ENCODE data around the gene APH1B.

The APH1B gene

DNA sequence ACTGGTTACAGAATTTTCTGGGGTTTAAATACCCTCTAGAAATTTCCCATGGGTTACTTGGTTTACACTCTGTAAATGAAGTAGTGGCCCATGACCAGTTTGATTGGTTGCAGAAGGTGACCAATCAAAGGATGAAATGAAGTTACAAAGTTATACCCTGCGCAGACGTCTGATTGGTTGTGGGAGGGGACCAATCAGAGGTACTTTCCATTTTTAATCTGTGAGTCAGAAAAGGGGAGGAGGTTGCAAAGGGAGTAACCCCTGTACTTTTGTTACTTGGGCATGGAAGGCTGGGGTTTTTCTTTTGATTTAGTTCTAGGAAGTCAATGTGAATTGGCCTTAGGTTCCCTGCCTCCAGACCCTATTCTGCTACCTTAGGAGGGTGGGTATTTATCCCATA, 18.7 kb upstream of the APH1B start:
- no peak overlapping the region for H3K4me3 ChIP-seq (ENCODE audit: low read depth, low read length)
- no peak for DNase-seq (ENCODE audit: low read depth)
- TF ChIP-seq, protein P1, sequence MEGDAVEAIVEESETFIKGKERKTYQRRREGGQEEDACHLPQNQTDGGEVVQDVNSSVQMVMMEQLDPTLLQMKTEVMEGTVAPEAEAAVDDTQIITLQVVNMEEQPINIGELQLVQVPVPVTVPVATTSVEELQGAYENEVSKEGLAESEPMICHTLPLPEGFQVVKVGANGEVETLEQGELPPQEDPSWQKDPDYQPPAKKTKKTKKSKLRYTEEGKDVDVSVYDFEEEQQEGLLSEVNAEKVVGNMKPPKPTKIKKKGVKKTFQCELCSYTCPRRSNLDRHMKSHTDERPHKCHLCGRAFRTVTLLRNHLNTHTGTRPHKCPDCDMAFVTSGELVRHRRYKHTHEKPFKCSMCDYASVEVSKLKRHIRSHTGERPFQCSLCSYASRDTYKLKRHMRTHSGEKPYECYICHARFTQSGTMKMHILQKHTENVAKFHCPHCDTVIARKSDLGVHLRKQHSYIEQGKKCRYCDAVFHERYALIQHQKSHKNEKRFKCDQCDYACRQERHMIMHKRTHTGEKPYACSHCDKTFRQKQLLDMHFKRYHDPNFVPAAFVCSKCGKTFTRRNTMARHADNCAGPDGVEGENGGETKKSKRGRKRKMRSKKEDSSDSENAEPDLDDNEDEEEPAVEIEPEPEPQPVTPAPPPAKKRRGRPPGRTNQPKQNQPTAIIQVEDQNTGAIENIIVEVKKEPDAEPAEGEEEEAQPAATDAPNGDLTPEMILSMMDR (IDR thresholded peaks at IDR 0.05; ENCODE audit: control insufficient read depth, extremely low read depth, insufficient read depth) = no peak

DNA sequence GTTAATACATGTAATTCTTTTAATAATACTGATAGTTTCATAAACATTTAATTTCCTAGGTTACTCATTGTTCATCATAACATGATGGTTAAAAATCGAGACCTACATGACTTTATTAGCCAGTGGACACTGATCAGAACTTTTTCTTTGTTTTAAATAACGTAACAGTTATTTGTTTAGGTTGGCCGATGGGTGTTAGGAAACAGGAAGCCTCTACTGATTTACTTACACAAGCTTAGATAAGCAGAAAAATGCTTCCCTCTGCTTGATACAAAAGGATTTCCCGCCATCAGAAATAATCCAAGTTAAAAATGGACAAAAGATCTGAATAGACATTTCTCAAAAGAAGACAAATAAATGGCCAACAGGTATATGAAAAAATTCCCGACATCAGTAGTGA, 16.6 kb upstream of the APH1B start:
- TF ChIP-seq, protein P1 (IDR thresholded peaks at IDR 0.05; ENCODE audit: control insufficient read depth, extremely low read depth, insufficient read depth) = no peak
- no peak overlapping the region for H3K4me3 ChIP-seq (ENCODE audit: low read depth, low read length)
- DNase-seq (ENCODE audit: low read depth) = no peak

DNA sequence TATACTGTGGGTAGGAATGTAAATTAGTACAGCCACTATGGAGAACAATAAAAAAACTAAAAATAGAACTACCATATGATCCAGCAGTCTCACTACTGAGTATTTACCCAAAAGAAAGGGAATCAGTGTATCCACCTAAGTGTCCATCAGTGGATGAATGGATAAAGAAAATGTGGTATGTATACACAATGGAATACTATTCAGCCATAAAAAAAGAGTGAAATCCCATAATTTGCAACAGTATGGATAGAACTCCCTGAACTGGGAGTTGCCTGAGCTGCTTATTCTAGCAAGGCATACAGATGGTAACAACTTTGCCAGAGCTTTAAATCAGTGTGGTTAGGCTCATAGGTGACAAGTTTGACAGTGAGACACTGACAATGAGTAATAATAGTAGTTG, 16.1 kb upstream of the APH1B start:
- DNase-seq (ENCODE audit: low read depth) = no peak
- TF ChIP-seq, protein P1 (IDR thresholded peaks at IDR 0.05; ENCODE audit: control insufficient read depth, extremely low read depth, insufficient read depth) = no peak
- H3K4me3 ChIP-seq (ENCODE audit: low read depth, low read length) = no peak overlapping the region

DNA sequence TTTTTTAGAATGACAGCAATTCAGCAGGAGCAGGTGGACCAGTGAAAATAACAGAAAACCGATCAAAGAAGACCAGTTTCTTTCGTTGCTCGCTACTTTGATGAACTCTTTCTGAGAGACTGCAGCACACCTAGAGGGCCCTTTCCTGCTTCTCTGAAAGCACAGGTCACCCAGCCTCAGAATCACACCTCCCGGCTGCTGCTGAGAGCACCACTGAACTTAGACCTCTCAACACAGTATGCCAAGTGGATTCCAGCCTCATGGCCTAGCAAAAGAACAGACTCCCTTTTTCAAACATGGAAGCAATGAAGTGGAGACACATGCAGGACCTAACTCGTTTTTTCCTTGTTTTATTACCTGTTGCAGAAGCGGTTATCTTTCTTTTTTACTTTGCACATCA, 13.9 kb upstream of the APH1B start:
- TF ChIP-seq, protein P1 (IDR thresholded peaks at IDR 0.05; ENCODE audit: control insufficient read depth, extremely low read depth, insufficient read depth) = no peak
- no peak for DNase-seq (ENCODE audit: low read depth)
- H3K4me3 ChIP-seq (ENCODE audit: low read depth, low read length) = no peak overlapping the region

DNA sequence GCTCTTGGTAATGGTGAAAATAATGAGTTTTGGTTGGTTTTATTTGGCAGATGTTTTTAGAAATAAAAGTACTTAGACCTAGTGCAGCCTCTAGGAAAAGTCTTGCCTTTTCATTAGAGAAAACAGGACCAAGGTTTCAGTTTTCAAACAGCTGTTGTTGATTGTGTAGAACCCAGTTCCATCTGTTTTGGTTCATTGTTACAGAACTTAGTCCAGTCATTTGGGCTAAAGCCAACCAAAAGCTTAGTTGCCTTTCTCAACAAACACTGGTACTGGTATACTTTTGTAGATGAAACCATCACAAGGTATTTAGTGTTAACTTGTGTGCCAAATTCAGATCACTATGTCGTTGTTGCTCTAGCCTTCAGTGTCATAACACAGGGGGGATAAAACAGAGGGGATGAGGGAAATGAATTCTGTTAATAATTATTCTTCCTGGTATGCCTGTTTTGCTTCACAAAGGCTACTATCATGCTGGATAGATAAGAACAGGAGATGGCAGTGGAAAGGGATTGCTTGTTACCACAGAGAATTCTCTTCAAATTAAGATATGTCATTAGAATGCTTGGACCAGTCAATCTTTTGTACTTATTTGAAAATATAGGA, 12.6 kb upstream of the APH1B start:
- no peak for DNase-seq (ENCODE audit: low read depth)
- TF ChIP-seq, protein P1 (IDR thresholded peaks at IDR 0.05; ENCODE audit: control insufficient read depth, extremely low read depth, insufficient read depth) = no peak
- H3K4me3 ChIP-seq (ENCODE audit: low read depth, low read length) = no peak overlapping the region

DNA sequence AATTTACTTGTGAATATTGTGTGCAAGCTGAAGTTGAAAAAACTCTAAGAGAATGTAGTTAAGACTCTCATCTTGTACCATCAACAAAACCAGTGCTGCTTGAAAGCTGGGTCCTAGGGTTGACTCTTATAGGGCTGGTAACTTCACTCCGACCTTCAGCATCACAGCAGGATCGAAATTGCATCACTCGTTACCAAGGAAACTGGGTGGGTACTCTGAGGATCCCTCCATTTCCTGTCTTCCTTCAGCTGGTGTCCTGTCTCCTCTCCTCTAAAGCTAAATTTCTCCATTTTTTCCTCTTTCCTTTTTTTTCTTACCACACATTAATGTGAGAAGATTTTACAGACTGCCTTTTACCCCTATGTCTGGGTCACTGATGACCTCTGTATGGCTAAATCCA, 3.0 kb upstream of the APH1B start:
- TF ChIP-seq, protein P1 (IDR thresholded peaks at IDR 0.05; ENCODE audit: control insufficient read depth, extremely low read depth, insufficient read depth) = no peak
- DNase-seq (ENCODE audit: low read depth) = no peak
- H3K4me3 ChIP-seq (ENCODE audit: low read depth, low read length) = no peak overlapping the region

DNA sequence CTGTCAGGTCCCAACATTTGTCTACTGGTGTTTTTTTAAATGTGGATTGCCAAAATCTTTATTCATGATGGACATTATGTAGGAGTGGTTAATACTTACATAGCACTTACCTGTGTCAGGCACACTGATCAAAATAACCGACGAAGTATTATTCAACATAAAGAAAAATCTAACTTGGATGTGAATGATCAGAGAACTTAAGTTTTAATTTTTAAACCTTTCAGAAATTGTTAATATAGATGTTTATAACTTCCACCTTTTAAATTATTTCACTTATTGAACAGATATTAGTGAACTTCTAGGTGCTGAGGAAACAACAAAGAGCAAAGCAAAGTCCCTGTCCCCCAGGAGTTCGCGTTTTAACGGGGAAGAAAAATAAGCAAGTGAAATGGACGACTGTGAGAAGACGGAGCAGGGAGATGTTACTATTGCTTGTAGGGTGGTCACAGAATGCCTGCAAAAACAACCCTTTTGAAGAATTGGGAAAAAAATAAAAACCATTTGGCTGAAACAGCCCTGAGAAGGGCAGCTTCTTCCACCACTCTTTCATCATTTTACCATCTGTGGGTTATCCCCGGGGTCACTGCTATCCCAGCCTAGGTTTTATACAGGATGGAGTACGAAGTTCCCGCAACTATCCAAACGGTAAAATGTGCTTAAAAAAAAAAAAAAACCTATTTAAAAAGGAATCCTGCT, 915 bp upstream of the APH1B start:
- peak overlapping the region; percentile 69 for H3K4me3 ChIP-seq (ENCODE audit: low read depth, low read length)
- TF ChIP-seq, protein P1 (IDR thresholded peaks at IDR 0.05; ENCODE audit: control insufficient read depth, extremely low read depth, insufficient read depth) = no peak
- DNase-seq (ENCODE audit: low read depth) = no peak

All from LNCaP clone FGC (cell line).